A673 (cell line): ENCODE results near the gene OGA. TPM values are rescaled to one million over a fixed set of nuclear protein-coding genes. Genes with fewer than 3 reads are reported as not detected.

Experiments
- BruUV-seq: library from RNA; stranded (reverse); fragments of 400-500 nt; replicated peaks from 2 replicates; lab custom pipeline; 2021; lab: Mats Ljungman, UMichigan
- CTCF ChIA-PET: fragments of 300-600 bp; sonication (Branson Sonifier 250); formaldehyde crosslinking; loops from one replicate; lab custom pipeline; 2022; ENCODE audit warnings: antibody characterized with exemption; lab: Charles Lee
- POLR2A ChIA-PET: fragments of 300-600 bp; sonication (Branson Sonifier 250); formaldehyde crosslinking; loops from one replicate; lab custom pipeline; 2022; ENCODE audit warnings: antibody characterized with exemption; ENCODE audit not compliant: low non-redundant PET; lab: Charles Lee
- DNase-seq: peaks from one replicate; pipeline ENCODE4 v3.0.0-alpha.2; 2015; ENCODE audit warnings: low spot score
- H3K27ac ChIP-seq: fragments of 200-600 bp; sonication (generic); 2 replicates; pipeline ENCODE4 v1.5.1; 2016; ENCODE audit warnings: mixed run types, low read depth, mild to moderate bottlenecking, mixed read lengths, antibody characterized with exemption, low read length; ENCODE audit not compliant: poor library complexity, severe bottlenecking
- H3K27me3 ChIP-seq: fragments of 200-600 bp; sonication (generic); replicated peaks from 2 replicates; pipeline ENCODE4 v1.6.1; 2017; ENCODE audit warnings: mixed run types, low read depth, mild to moderate bottlenecking, mixed read lengths, antibody characterized with exemption, low read length; ENCODE audit not compliant: insufficient read depth, poor library complexity
- H3K36me3 ChIP-seq: fragments of 200-600 bp; sonication (generic); 2 replicates; pipeline ENCODE4 v1.6.1; 2016; ENCODE audit warnings: mixed run types, mild to moderate bottlenecking, mixed read lengths, antibody characterized with exemption, low read length; ENCODE audit not compliant: insufficient read depth, poor library complexity, severe bottlenecking
- H3K4me1 ChIP-seq: fragments of 200-600 bp; sonication (generic); 2 replicates; pipeline ENCODE4 v1.6.1; 2017; ENCODE audit warnings: mixed run types, mild to moderate bottlenecking, mixed read lengths, antibody characterized with exemption, low read length; ENCODE audit not compliant: insufficient read depth, poor library complexity, severe bottlenecking
- H3K4me3 ChIP-seq: fragments of 200-600 bp; sonication (generic); 2 replicates; pipeline ENCODE4 v1.5.1; 2016; ENCODE audit warnings: low read depth, mixed run types, mild to moderate bottlenecking, mixed read lengths, low read length; ENCODE audit not compliant: poor library complexity, severe bottlenecking
- H3K9me3 ChIP-seq: fragments of 200-600 bp; sonication (generic); 2 replicates; pipeline ENCODE4 v1.6.1; 2016; ENCODE audit warnings: mixed run types, low read depth, mild to moderate bottlenecking, mixed read lengths, antibody characterized with exemption, low read length; ENCODE audit not compliant: poor library complexity, severe bottlenecking
- EZH2 ChIP-seq: fragments of 200-600 bp; sonication (generic); IDR thresholded peaks from 2 replicates; pipeline ENCODE4 v1.6.1; 2017; ENCODE audit warnings: borderline replicate concordance, low read depth, mild to moderate bottlenecking, mixed read lengths, antibody characterized with exemption, low read length; ENCODE audit not compliant: poor library complexity, severe bottlenecking
- intact Hi-C: fragments of 100-400 bp; cut with micrococcal nuclease; formaldehyde crosslinking; loops from one replicate; pipeline ENCODE4 v1.10.0; 2022; ENCODE audit not compliant: unreplicated experiment
- total RNA-seq: library from RNA; stranded (reverse); gene quantifications from 2 replicates; pipeline ENCODE4 v1.2.3, GENCODE V29; 2021
- TF ChIP-seq, protein P1 (sequence below): fragments of 300-800, 200-600 bp; sonication (generic); conservative IDR thresholded peaks from 2 replicates; pipeline ENCODE4 v1.5.1; 2017; ENCODE audit warnings: low read depth, mild to moderate bottlenecking, antibody characterized with exemption, low read length, moderate library complexity, mixed read lengths

Gene OGA
- total RNA-seq, 1 experiment from 2014 or later = 109 TPM

DNA sequence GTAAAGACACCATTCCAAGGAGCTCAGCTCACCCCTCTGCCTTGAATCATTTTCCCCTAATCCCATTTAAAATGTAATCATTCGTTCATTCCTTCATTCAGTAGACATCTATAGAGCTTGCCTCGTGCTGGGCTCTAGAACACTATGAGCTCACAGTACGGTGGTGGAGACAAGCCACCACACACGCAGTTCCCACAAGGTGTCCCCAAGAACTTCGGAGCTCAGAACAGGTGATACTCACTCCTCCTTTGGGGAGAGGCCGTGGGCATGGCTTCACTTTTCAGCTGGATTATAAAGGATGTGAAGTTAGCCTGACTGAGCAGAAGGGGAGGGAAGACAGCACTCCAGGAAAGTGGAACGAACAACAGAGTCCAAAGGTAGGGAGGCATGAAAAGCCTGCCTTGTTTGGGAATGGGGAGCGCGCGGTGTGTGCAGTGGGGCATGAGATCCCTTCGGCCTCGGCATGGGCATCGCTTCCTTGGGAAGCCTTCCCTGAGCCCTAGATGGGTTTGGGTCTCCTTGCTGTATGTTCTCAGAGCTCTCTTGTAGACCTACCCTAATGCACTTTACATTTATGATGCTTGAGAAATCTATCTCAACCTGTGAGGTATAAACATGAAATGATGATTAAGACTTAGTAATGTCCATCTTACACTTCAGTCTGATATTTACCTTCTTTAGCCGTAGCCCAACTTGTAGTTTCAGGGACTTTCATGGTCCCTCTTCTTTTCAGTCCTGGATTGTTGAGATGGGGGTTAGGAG lies 809 bp upstream of the OGA start:
- no peaks in the 10 kb centered on the region for H3K27me3 ChIP-seq
- intact Hi-C loops = loop anchor here (5.0 kb wide), 1 partner anchor 37 kb away; the partner anchor contains the start of gene NPM3
- BruUV-seq = TSS peak; percentile 78
- H3K36me3 ChIP-seq = no peaks in the 10 kb centered on the region
- DNase-seq = no peak
- peak overlapping the region; percentile 88 for H3K27ac ChIP-seq
- TF ChIP-seq, protein P1, sequence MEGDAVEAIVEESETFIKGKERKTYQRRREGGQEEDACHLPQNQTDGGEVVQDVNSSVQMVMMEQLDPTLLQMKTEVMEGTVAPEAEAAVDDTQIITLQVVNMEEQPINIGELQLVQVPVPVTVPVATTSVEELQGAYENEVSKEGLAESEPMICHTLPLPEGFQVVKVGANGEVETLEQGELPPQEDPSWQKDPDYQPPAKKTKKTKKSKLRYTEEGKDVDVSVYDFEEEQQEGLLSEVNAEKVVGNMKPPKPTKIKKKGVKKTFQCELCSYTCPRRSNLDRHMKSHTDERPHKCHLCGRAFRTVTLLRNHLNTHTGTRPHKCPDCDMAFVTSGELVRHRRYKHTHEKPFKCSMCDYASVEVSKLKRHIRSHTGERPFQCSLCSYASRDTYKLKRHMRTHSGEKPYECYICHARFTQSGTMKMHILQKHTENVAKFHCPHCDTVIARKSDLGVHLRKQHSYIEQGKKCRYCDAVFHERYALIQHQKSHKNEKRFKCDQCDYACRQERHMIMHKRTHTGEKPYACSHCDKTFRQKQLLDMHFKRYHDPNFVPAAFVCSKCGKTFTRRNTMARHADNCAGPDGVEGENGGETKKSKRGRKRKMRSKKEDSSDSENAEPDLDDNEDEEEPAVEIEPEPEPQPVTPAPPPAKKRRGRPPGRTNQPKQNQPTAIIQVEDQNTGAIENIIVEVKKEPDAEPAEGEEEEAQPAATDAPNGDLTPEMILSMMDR = no peak
- no peak for TF ChIP-seq EZH2
- ChIA-PET POLR2A (interaction anchor here (0.5 to 0.6 kb wide), 2 partner anchors 307 to 607 kb away, joined by 3 read pairs; no protein-coding TSS in a partner anchor), CTCF (interaction anchor here (0.5 to 1.8 kb wide), 2 partner anchors 22 to 602 kb away, joined by 3 to 17 read pairs; no protein-coding TSS in a partner anchor)
- peaks cover 10% of the 10 kb centered on the region for H3K4me1 ChIP-seq
- peak overlapping the region; percentile 98 for H3K4me3 ChIP-seq
- no peaks in the 10 kb centered on the region for H3K9me3 ChIP-seq

DNA sequence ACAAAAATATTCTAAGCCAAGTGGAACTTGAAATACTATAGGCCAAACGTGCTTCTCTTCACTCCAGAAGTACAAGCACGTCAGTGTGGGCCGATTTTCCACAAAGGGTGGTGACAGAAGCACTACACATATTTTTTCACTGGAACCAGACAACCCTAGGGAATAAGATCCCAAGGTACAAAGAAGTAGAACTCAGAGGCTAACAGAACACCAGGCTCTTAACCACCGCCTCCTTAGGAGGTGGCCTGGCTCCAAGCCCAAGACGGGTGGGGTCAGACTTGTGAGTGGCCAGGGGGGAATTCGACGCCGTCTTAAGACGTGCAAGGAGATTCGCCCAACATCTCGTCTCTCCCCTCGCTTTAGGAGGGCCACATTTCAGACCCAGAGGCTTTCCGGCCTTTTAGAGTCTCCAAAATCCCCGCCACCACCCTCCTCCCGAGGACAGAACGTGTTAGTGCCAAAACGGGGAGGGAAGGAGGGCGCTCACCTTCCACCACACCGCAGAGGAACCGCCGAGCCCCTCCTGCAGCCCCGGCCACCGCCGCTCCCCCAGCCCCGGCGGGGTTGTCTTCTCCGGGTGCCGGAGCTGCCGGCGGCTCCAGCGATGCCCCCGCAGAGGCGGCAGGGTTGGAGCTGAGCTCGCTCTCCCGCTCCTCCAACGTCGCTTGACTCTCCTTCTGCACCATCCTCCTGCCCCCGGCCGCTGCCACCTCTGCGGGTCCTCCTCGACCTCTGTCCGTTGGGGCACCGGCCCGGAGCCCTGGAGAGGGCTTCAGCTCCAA lies 716 bp downstream of the OGA start:
- DNase-seq = peak; percentile 89
- no peaks in the 10 kb centered on the region for H3K27me3 ChIP-seq
- peak overlapping the region; percentile 98 for H3K4me3 ChIP-seq
- H3K9me3 ChIP-seq = no peaks in the 10 kb centered on the region
- H3K36me3 ChIP-seq = peaks cover 11% of the 10 kb centered on the region
- H3K4me1 ChIP-seq = peaks cover 10% of the 10 kb centered on the region
- H3K27ac ChIP-seq = peak overlapping the region; percentile 88
- intact Hi-C loops = loop anchor here (5.0 kb wide), 1 partner anchor 35 kb away; the partner anchor contains the start of gene NPM3
- POLR2A ChIA-PET = interaction anchor here (0.6 kb wide), 1 partner anchor 544 kb away, joined by 3 read pairs; no protein-coding TSS in a partner anchor
- TF ChIP-seq, protein P1 = no peak
- TF ChIP-seq EZH2 = no peak
- BruUV-seq = no TSS peak
- CTCF ChIA-PET = interaction anchor here (0.6 to 1.8 kb wide), 2 partner anchors 18 to 23 kb away, joined by 7 to 17 read pairs; no protein-coding TSS in a partner anchor

DNA sequence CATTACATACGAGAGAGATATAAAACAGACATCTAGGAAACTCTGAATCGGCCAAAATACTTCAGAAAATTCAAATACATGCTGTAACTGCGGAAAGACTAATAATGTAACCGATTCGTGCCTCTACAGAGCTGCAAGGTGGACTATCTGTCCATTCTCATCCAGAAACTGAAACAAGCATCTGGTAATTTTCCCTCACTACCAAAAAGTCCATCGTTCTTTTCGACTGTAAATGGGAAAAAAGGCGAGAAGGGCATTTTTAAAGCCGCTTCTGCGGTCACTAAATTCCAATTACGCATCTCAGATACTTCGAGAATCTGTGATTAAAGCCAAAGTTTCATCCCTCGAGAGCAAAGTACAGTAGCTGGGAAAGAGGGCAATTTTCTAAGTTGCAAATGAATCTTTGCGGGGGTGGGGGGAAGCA lies 1.3 kb downstream of the OGA start:
- no TSS peak for BruUV-seq
- no peaks in the 10 kb centered on the region for H3K9me3 ChIP-seq
- peak overlapping the region; percentile 88 for H3K27ac ChIP-seq
- no peak for TF ChIP-seq EZH2
- TF ChIP-seq, protein P1 = no peak
- H3K36me3 ChIP-seq = peaks cover 17% of the 10 kb centered on the region
- DNase-seq = no peak
- intact Hi-C loops = loop anchor here (5.0 kb wide), 1 partner anchor 35 kb away; the partner anchor contains the start of gene NPM3
- peaks cover 10% of the 10 kb centered on the region for H3K4me1 ChIP-seq
- peak overlapping the region; percentile 98 for H3K4me3 ChIP-seq
- CTCF ChIA-PET = interaction anchor here (0.6 kb wide), 1 partner anchor 19 kb away, joined by 7 read pairs; no protein-coding TSS in a partner anchor
- POLR2A ChIA-PET = no interaction called here
- no peaks in the 10 kb centered on the region for H3K27me3 ChIP-seq
